GM12878 (cell line): ENCODE data around the gene BLOC1S3. TPM values are rescaled to one million over a fixed set of nuclear protein-coding genes. Genes with fewer than 3 reads are reported as not detected.

Experiments
- CBX5 ChIP-seq: sonication (generic); IDR thresholded peaks from 2 replicates; pipeline ENCODE4 v1.6.1; 2016; ENCODE audit warnings: low read depth, moderate library complexity, mild to moderate bottlenecking, inconsistent platforms
- CHD2 ChIP-seq: IDR thresholded peaks from 2 replicates; pipeline ENCODE4 v1.6.1; 2011; ENCODE audit warnings: low read depth, low read length, improper control_type of control experiment, borderline replicate concordance
- FOXK2 ChIP-seq: fragments of 450-650 bp; IDR thresholded peaks from 2 replicates; pipeline ENCODE4 v1.6.1; 2017; ENCODE audit warnings: mild to moderate bottlenecking, moderate library complexity
- HSF1 ChIP-seq: fragments of 150-350 bp; IDR thresholded peaks from 2 replicates; pipeline ENCODE4 v1.6.1; 2014; ENCODE audit warnings: mild to moderate bottlenecking, low read depth, low read length
- IRF3 ChIP-seq: fragments of 450-650 bp; IDR thresholded peaks from 2 replicates; pipeline ENCODE4 v1.6.1; 2014; ENCODE audit warnings: mild to moderate bottlenecking
- MYB ChIP-seq: fragments of 150-350 bp; IDR thresholded peaks from 2 replicates; pipeline ENCODE4 v1.6.1; 2014; ENCODE audit warnings: mild to moderate bottlenecking, low read depth, low read length, borderline replicate concordance
- NR2C1 ChIP-seq: fragments of 450-650 bp; IDR thresholded peaks from 2 replicates; pipeline ENCODE4 v1.6.1; 2017; ENCODE audit warnings: antibody characterized with exemption, mild to moderate bottlenecking, moderate library complexity
- PKNOX1 ChIP-seq: fragments of 450-650 bp; IDR thresholded peaks from 2 replicates; pipeline ENCODE4 v1.6.1; 2016; ENCODE audit warnings: mild to moderate bottlenecking
- PRDM15 ChIP-seq: fragments of 450-650 bp; formaldehyde crosslinking; IDR thresholded peaks from 2 replicates; pipeline ENCODE4 v1.4.0; 2020; ENCODE audit warnings: mild to moderate bottlenecking, moderate library complexity
- RUNX3 ChIP-seq: IDR thresholded peaks from 2 replicates; pipeline ENCODE4 v1.6.1; 2012; ENCODE audit warnings: low read length, inconsistent platforms
- USF1 ChIP-seq: IDR thresholded peaks from 2 replicates; pipeline ENCODE4 v1.6.1; 2011; ENCODE audit warnings: borderline replicate concordance, low read depth, mild to moderate bottlenecking, moderate library complexity, mixed read lengths, low read length; ENCODE audit not compliant: insufficient read depth; ENCODE audit errors: extremely low read length
- WRNIP1 ChIP-seq: IDR thresholded peaks from 2 replicates; pipeline ENCODE4 v1.6.1; 2011; ENCODE audit warnings: low read depth, low read length, improper control_type of control experiment, borderline replicate concordance
- polyA plus RNA-seq, 11 experiments: library from polyadenylated mRNA; depleted of rRNA in 4 of 11; unstranded in 6 of 11; stranded (reverse) in 5 of 11; fragments of >200 nt; fragmentation: Nextera tagmentation in 4 of 11; fragmentation: Illumina TruSeq in 1 of 11; extraction: Ambion mirVana in 4 of 11; extraction: Trizol in 1 of 11; gene quantifications; 1 replicate in 1 of 11; 2 replicates in 10 of 11; pipeline versions ENCODE4 v1.2.1 to v1.2.3, GENCODE V29; 2011 to 2016; ENCODE audit warnings: inconsistent platforms in 2 of 11, missing spikeins in 2 of 11, low read depth in 1 of 11
- total RNA-seq, 4 experiments: library from RNA; depleted of rRNA in 3 of 4; stranded (reverse); fragments of >200 nt in 3 of 4; fragmentation: Illumina TruSeq in 1 of 4; extraction: Trizol in 1 of 4; gene quantifications; 2 replicates each; pipeline versions ENCODE4 v1.2.1 to v1.2.3, GENCODE V29; 2013 to 2021

BLOC1S3 gene
- total and polyA plus RNA-seq, 10 of the 15 experiments (the other 5 are each of a cell fraction or from before 2014, with no cell fraction given): 3.6 to 18.3 (median 10.4) TPM

- TF ChIP-seq NR2C1: no peak
- TF ChIP-seq CBX5: no peak
- TF ChIP-seq WRNIP1: no peak
- no peak for TF ChIP-seq USF1
- TF ChIP-seq FOXK2: no peak
- no peak for TF ChIP-seq PKNOX1
- TF ChIP-seq RUNX3: no peak
- TF ChIP-seq PRDM15 (CRISPR knock-in tag): no peak
- no peak for TF ChIP-seq CHD2
- TF ChIP-seq IRF3: no peak
- no peak for TF ChIP-seq MYB
- no peak for TF ChIP-seq HSF1
Measured at GRCh38 chr19:45138303-45138751, 40.3 kb upstream of the BLOC1S3 start (continued).
